GM21526 (cell line): Measurements from ENCODE around the gene BLACAT1.
"Not testable (repeated sequence)": the region's sequence is repeated elsewhere in the genome, so short reads cannot be mapped to it uniquely, and the experiment has no call there.

Source experiments
- ATAC-seq: cut with Tn5 transposase; IDR thresholded peaks from one replicate; pipeline ENCODE4 v1.9.1; 2021; ENCODE audit warnings: moderate library complexity; ENCODE audit not compliant: unreplicated experiment, low FRiP score

The BLACAT1 gene

GRCh38 chr1:205442051-205442725 is 13.7 kb downstream of the BLACAT1 start:
- ATAC-seq, result no peak

GRCh38 chr1:205441716-205442050 is 14.2 kb downstream of the BLACAT1 start:
- no peak for ATAC-seq

GRCh38 chr1:205441318-205441633 is 14.6 kb downstream of the BLACAT1 start:
- no peak for ATAC-seq

- no peak for ATAC-seq
These were observed 15.1 kb downstream of the BLACAT1 start for GRCh38 chr1:205440476-205441317.

GRCh38 chr1:205440121-205440475 is 15.7 kb downstream of the BLACAT1 start:
- ATAC-seq, result no peak

- ATAC-seq, result no peak
These were observed 17.4 kb downstream of the BLACAT1 start for GRCh38 chr1:205438213-205439158.

- no peak for ATAC-seq
These were observed 18.3 kb downstream of the BLACAT1 start for GRCh38 chr1:205437570-205437969.

GRCh38 chr1:205436776-205437410 is 19.0 kb downstream of the BLACAT1 start:
- no peak for ATAC-seq

GRCh38 chr1:205435578-205436573 is 20.0 kb downstream of the BLACAT1 start:
- no peak for ATAC-seq

GRCh38 chr1:205434738-205435137 is 21.1 kb downstream of the BLACAT1 start:
- ATAC-seq, result no peak

GRCh38 chr1:205432692-205433091 is 23.2 kb downstream of the BLACAT1 start:
- ATAC-seq, result not testable (repeated sequence)

GRCh38 chr1:205432116-205432515 is 23.7 kb downstream of the BLACAT1 start:
- no peak for ATAC-seq

- no peak for ATAC-seq
These were observed 25.0 kb downstream of the BLACAT1 start for GRCh38 chr1:205430696-205431305.

- ATAC-seq, result no peak
These were observed 25.8 kb downstream of the BLACAT1 start for GRCh38 chr1:205429762-205430695.

- no peak for ATAC-seq
These were observed 30.8 kb downstream of the BLACAT1 start for GRCh38 chr1:205424901-205425600.

GRCh38 chr1:205423814-205424399 is 31.9 kb downstream of the BLACAT1 start:
- ATAC-seq, result no peak

- no peak for ATAC-seq
These were observed 32.7 kb downstream of the BLACAT1 start for GRCh38 chr1:205422993-205423642.
